Kidney (tissue), 14 donors: Measurements from ENCODE around the gene B3GAT1. TPM values are rescaled to one million over a fixed set of nuclear protein-coding genes. Genes with fewer than 3 reads are reported as not detected.

Experiments
- DNase-seq, 5 donors: peaks; one replicate each; pipeline ENCODE4 v3.0.0-alpha.2; 2013 to 2020
- FAIRE-seq: peaks from 2 replicates; lab custom pipeline; 2012; peaks lifted over from hg19 to GRCh38; lab: Jason Lieb, UNC
- H3K27ac ChIP-seq, 2 donors: one replicate each; pipeline ENCODE4 v1.7.0; 2013; ENCODE audit warnings: low read depth in 2 of 2, low read length in 2 of 2, inconsistent platforms in 1 of 2
- H3K27me3 ChIP-seq: one replicate; pipeline ENCODE4 v1.7.1; 2013; ENCODE audit warnings: low read length, inconsistent platforms; ENCODE audit not compliant: control insufficient read depth, insufficient read depth
- H3K36me3 ChIP-seq, 3 donors: one replicate each; pipeline versions ENCODE4 v1.7.0 to v1.7.1; 2013; ENCODE audit warnings: low read length in 3 of 3, control low read depth in 1 of 3, inconsistent platforms in 1 of 3; ENCODE audit not compliant: insufficient read depth in 3 of 3, control insufficient read depth in 2 of 3
- H3K4me1 ChIP-seq, 3 donors: one replicate each; pipeline versions ENCODE4 v1.7.0 to v1.7.1; 2013; ENCODE audit warnings: low read length in 3 of 3, inconsistent platforms in 1 of 3, low read depth in 1 of 3; ENCODE audit not compliant: control insufficient read depth in 2 of 3, insufficient read depth in 2 of 3
- H3K4me3 ChIP-seq, 3 donors: one replicate each; pipeline versions ENCODE4 v1.7.0 to v1.8.1; 2013; ENCODE audit warnings: low read length in 3 of 3, control low read depth in 1 of 3, inconsistent platforms in 1 of 3
- H3K9ac ChIP-seq, 3 donors: one replicate each; pipeline versions ENCODE4 v1.7.0 to v1.7.1; 2013; ENCODE audit warnings: low read length in 3 of 3, control low read depth in 1 of 3, inconsistent platforms in 1 of 3
- H3K9me3 ChIP-seq, 3 donors: one replicate each; pipeline versions ENCODE4 v1.7.0 to v1.7.1; 2013; ENCODE audit warnings: low read length in 3 of 3, control low read depth in 1 of 3, inconsistent platforms in 1 of 3; ENCODE audit not compliant: control insufficient read depth in 2 of 3, insufficient read depth in 1 of 3
- CTCF ChIP-seq: IDR thresholded peaks from 3 replicates; pipeline ENCODE4 v1.5.1; 2012; ENCODE audit warnings: mild to moderate bottlenecking, moderate library complexity, borderline replicate concordance; ENCODE audit not compliant: insufficient read depth; ENCODE audit errors: extremely low read depth
- intact Hi-C: fragments of 100-400 bp; cut with DNase I; formaldehyde crosslinking; loops from one replicate; pipeline ENCODE4 v1.11.1; 2022
- polyA plus RNA-seq: library from polyadenylated mRNA; stranded (reverse); fragments of 350-450 nt; fragmentation: Illumina TruSeq; extraction: RNeasy Lipid Tissue Mini Kit (QIAGEN cat#74804); gene quantifications from one replicate; pipeline ENCODE4 v1.2.3, GENCODE V29; 2014; ENCODE audit warnings: low read depth, low replicate concordance; ENCODE audit not compliant: insufficient read depth
- total RNA-seq: library from RNA; stranded (reverse); fragmentation: NEBNext Ultra II Directional; extraction: Animal tissue kit (Norgen Biotek cat#: 25700); gene quantifications from one replicate; pipeline ENCODE4 v1.2.1, GENCODE V29; 2021
- donor health status: control.
- donor health status: control.
- donor health status: control.
- donor health status: control.
- donor health status: control.
- donor health status: DM: yes; HTN: yes; CAD: no.
- donor health status: Normal renal cell carcinoma (clear cell type).

The B3GAT1 gene
- total and polyA plus RNA-seq, 2 donors from 2014 or later = 0.82 to 3.7 TPM

- no peaks in the 10 kb centered on the region for H3K36me3 ChIP-seq
- intact Hi-C loops = no loop called here
- H3K27me3 ChIP-seq = peaks cover 19% of the 10 kb centered on the region
- FAIRE-seq (no peak), DNase-seq (no peak)
- no peaks in the 10 kb centered on the region for H3K9me3 ChIP-seq
- no peak overlapping the region for H3K4me3 ChIP-seq
- H3K4me1 ChIP-seq = no peaks in the 10 kb centered on the region
- TF ChIP-seq CTCF = no peak
- no peak overlapping the region for H3K27ac ChIP-seq
- H3K9ac ChIP-seq = no peak overlapping the region
Observed at GRCh38 chr11:134409552-134410429, 2.3 kb downstream of the B3GAT1 start.

- no peak overlapping the region for H3K9ac ChIP-seq
- TF ChIP-seq CTCF = no peak
Observed at GRCh38 chr11:134407923-134408322, 4.1 kb downstream of the B3GAT1 start.

GRCh38 chr11:134407321-134407828 lies 4.7 kb downstream of the B3GAT1 start:
- H3K4me1 ChIP-seq = no peaks in the 10 kb centered on the region
- TF ChIP-seq CTCF = no peak
- H3K9me3 ChIP-seq = no peaks in the 10 kb centered on the region
- intact Hi-C loops = no loop called here
- H3K9ac ChIP-seq = no peak overlapping the region
- H3K4me3 ChIP-seq = no peak overlapping the region
- peaks cover 6% of the 10 kb centered on the region for H3K27me3 ChIP-seq
- H3K27ac ChIP-seq = no peak overlapping the region
- FAIRE-seq = no peak
- DNase-seq = peak in 3 of 5 donors; percentile 29 to 52 (median 31)
- no peaks in the 10 kb centered on the region for H3K36me3 ChIP-seq

More at GRCh38 chr11:134407923-134408322, 4.1 kb downstream of the B3GAT1 start:
- Histone ChIP-seq H3K4me3 (no peak overlapping the region), H3K9me3 (no peaks in the 10 kb centered on the region), H3K27ac (no peak overlapping the region), H3K36me3 (no peaks in the 10 kb centered on the region), H3K4me1 (no peaks in the 10 kb centered on the region), H3K27me3 (peaks cover 7% of the 10 kb centered on the region)
- intact Hi-C loops = no loop called here
- DNase-seq (no peak), FAIRE-seq (no peak)
